CD4-positive, alpha-beta T cell treated with Interleukin-21 for 1 hour (primary cell): Measurements from ENCODE around the gene CCDC182.

Experiments
- DNase-seq: peaks from one replicate; pipeline ENCODE4 v3.0.0-alpha.2; 2020

CCDC182 gene

GRCh38 chr17:57755480-57756070 lies 10.5 kb upstream of the CCDC182 start:
- DNase-seq = no peak

GRCh38 chr17:57752031-57752905 lies 7.2 kb upstream of the CCDC182 start:
- DNase-seq = no peak

- DNase-seq = no peak
Observed at GRCh38 chr17:57751348-57751971, 6.4 kb upstream of the CCDC182 start.

GRCh38 chr17:57750895-57751294 lies 5.8 kb upstream of the CCDC182 start:
- DNase-seq = no peak

GRCh38 chr17:57750109-57750871 lies 5.2 kb upstream of the CCDC182 start:
- DNase-seq = no peak

- DNase-seq = no peak
Observed at GRCh38 chr17:57749701-57750100, 4.6 kb upstream of the CCDC182 start.

- DNase-seq = peak; percentile 66
Observed at GRCh38 chr17:57747221-57748017, 2.3 kb upstream of the CCDC182 start.

GRCh38 chr17:57746221-57746620 lies 1.1 kb upstream of the CCDC182 start:
- no peak for DNase-seq

GRCh38 chr17:57744195-57745170 lies 616 bp downstream of the CCDC182 start:
- DNase-seq = no peak

GRCh38 chr17:57740235-57740528 lies 4.9 kb downstream of the CCDC182 start:
- no peak for DNase-seq

- DNase-seq = peak; percentile 36
Observed at GRCh38 chr17:57739402-57740234, 5.5 kb downstream of the CCDC182 start.

- DNase-seq = no peak
Observed at GRCh38 chr17:57737450-57737849, 7.6 kb downstream of the CCDC182 start.

- no peak for DNase-seq
Observed at GRCh38 chr17:57735707-57736106, 9.4 kb downstream of the CCDC182 start.

GRCh38 chr17:57735230-57735629 lies 9.9 kb downstream of the CCDC182 start:
- no peak for DNase-seq

GRCh38 chr17:57733085-57733484 lies 12.0 kb downstream of the CCDC182 start:
- no peak for DNase-seq

- no peak for DNase-seq
Observed at GRCh38 chr17:57732062-57732461, 13.0 kb downstream of the CCDC182 start.

GRCh38 chr17:57730026-57730701 lies 14.9 kb downstream of the CCDC182 start:
- DNase-seq = no peak

GRCh38 chr17:57727630-57728175 lies 17.4 kb downstream of the CCDC182 start:
- DNase-seq = no peak

GRCh38 chr17:57726838-57727237 lies 18.3 kb downstream of the CCDC182 start:
- DNase-seq = no peak
